HG03060 (cell line): ENCODE data around the gene ZFPM1.
"Not testable (repeated sequence)": the region's sequence is repeated elsewhere in the genome, so short reads cannot be mapped to it uniquely, and the experiment has no call there.

ENCODE experiments used
- ATAC-seq: cut with Tn5 transposase; IDR thresholded peaks from one replicate; pipeline ENCODE4 v1.9.1; 2021; ENCODE audit warnings: low read depth, moderate number of reproducible peaks; ENCODE audit not compliant: unreplicated experiment

The ZFPM1 gene

GRCh38 chr16:88509749-88510069 is 56.6 kb downstream of the ZFPM1 start:
- no peak for ATAC-seq

GRCh38 chr16:88510091-88510994 is 57.3 kb downstream of the ZFPM1 start:
- ATAC-seq, result no peak

- no peak for ATAC-seq
Measured at GRCh38 chr16:88511060-88511459, 58.0 kb downstream of the ZFPM1 start.

GRCh38 chr16:88511906-88512305 is 58.8 kb downstream of the ZFPM1 start:
- ATAC-seq, result no peak

GRCh38 chr16:88512728-88513696 is 59.9 kb downstream of the ZFPM1 start:
- no peak for ATAC-seq

GRCh38 chr16:88514070-88514469 is 61.0 kb downstream of the ZFPM1 start:
- ATAC-seq, result no peak

GRCh38 chr16:88514526-88515232 is 61.6 kb downstream of the ZFPM1 start:
- ATAC-seq, result no peak

- no peak for ATAC-seq
Measured at GRCh38 chr16:88515371-88515770, 62.3 kb downstream of the ZFPM1 start.

- ATAC-seq, result no peak
Measured at GRCh38 chr16:88515925-88516594, 63.0 kb downstream of the ZFPM1 start.

GRCh38 chr16:88516601-88517061 is 63.6 kb downstream of the ZFPM1 start:
- ATAC-seq, result no peak

GRCh38 chr16:88517208-88517774 is 64.2 kb downstream of the ZFPM1 start:
- not testable (repeated sequence) for ATAC-seq

GRCh38 chr16:88518411-88519111 is 65.5 kb downstream of the ZFPM1 start:
- not testable (repeated sequence) for ATAC-seq

GRCh38 chr16:88519240-88519639 is 66.2 kb downstream of the ZFPM1 start:
- ATAC-seq, result no peak

GRCh38 chr16:88519938-88520653 is 67.0 kb downstream of the ZFPM1 start:
- no peak for ATAC-seq

- ATAC-seq, result no peak
Measured at GRCh38 chr16:88521674-88522073, 68.6 kb downstream of the ZFPM1 start.

- ATAC-seq, result no peak
Measured at GRCh38 chr16:88522276-88522949, 69.3 kb downstream of the ZFPM1 start.

GRCh38 chr16:88523309-88524161 is 70.5 kb downstream of the ZFPM1 start:
- no peak for ATAC-seq
